PC-3 (cell line): ENCODE results near the gene AJUBA.

Experiments
- CTCF ChIP-seq: fragments of 300-600 bp; sonication (generic); conservative IDR thresholded peaks from 2 replicates; pipeline ENCODE4 v1.5.1; 2017; ENCODE audit warnings: antibody characterized with exemption, low read depth, mild to moderate bottlenecking, low read length
- EZH2 ChIP-seq: fragments of 300-600 bp; sonication (generic); IDR thresholded peaks from one replicate; pipeline ENCODE4 v1.6.1; 2017; ENCODE audit warnings: antibody characterized with exemption, mild to moderate bottlenecking, low read length; ENCODE audit not compliant: unreplicated experiment

GRCh38 chr14:22996768-22997654 is 14.7 kb upstream of the AJUBA start:
- no peak for TF ChIP-seq CTCF
- TF ChIP-seq EZH2, result no peak
